GM23338 (cell line): ENCODE data around the gene SRP68. TPM values are rescaled to one million over a fixed set of nuclear protein-coding genes. Genes with fewer than 3 reads are reported as not detected.

Experiments used
- ATAC-seq: fragments of 200-7000 bp; cut with Tn5 transposase; 3 replicates; pipeline ENCODE4 v1.9.1; 2020
- DNase-seq: peaks from one replicate; pipeline ENCODE4 v3.0.0-alpha.2; 2015; ENCODE audit warnings: low spot score
- H2AFZ ChIP-seq: fragments of 200-600 bp; sonication (generic); 2 replicates; pipeline ENCODE4 v1.8.0; 2016; ENCODE audit warnings: antibody characterized with exemption, mild to moderate bottlenecking, moderate library complexity
- H3F3A ChIP-seq: fragments of 200-600 bp; sonication (generic); replicated peaks from 2 replicates; pipeline ENCODE4 v1.8.0; 2017; ENCODE audit warnings: antibody characterized with exemption, mixed run types, low read depth
- H3K27ac ChIP-seq: fragments of 200-600 bp; sonication (generic); 2 replicates; pipeline ENCODE4 v1.6.1; 2016; ENCODE audit warnings: low read depth
- H3K27me3 ChIP-seq: fragments of 200-600 bp; sonication (generic); 2 replicates; pipeline ENCODE4 v1.8.0; 2016; ENCODE audit warnings: mild to moderate bottlenecking, mixed run types, moderate library complexity; ENCODE audit not compliant: insufficient read depth
- H3K36me3 ChIP-seq: fragments of 200-600 bp; sonication (generic); 2 replicates; pipeline ENCODE4 v1.8.0; 2016; ENCODE audit warnings: mild to moderate bottlenecking; ENCODE audit not compliant: insufficient read depth
- H3K4me1 ChIP-seq: fragments of 200-600 bp; sonication (generic); 2 replicates; pipeline ENCODE4 v1.8.0; 2016; ENCODE audit warnings: mild to moderate bottlenecking, moderate library complexity; ENCODE audit not compliant: insufficient read depth
- H3K4me2 ChIP-seq: fragments of 200-600 bp; sonication (generic); 2 replicates; pipeline ENCODE4 v1.7.1; 2017; ENCODE audit warnings: mixed run types
- H3K4me3 ChIP-seq: fragments of 200-600 bp; sonication (generic); 2 replicates; pipeline ENCODE4 v1.6.1; 2016; ENCODE audit warnings: mixed run types
- H3K79me2 ChIP-seq: fragments of 200-600 bp; sonication (generic); replicated peaks from 2 replicates; pipeline ENCODE4 v1.8.0; 2017; ENCODE audit warnings: mild to moderate bottlenecking; ENCODE audit not compliant: insufficient read depth
- H3K9me2 ChIP-seq: fragments of 200-600 bp; sonication (generic); 2 replicates; pipeline ENCODE4 v1.8.0; 2017; ENCODE audit not compliant: insufficient read depth
- H4K20me1 ChIP-seq: fragments of 200-600 bp; sonication (generic); replicated peaks from 2 replicates; pipeline ENCODE4 v1.8.0; 2017; ENCODE audit warnings: mild to moderate bottlenecking; ENCODE audit not compliant: insufficient read depth
- H3K27ac Mint-ChIP-seq: 2 replicates; pipeline ENCODE4 v1.8.0; 2020; ENCODE audit warnings: inconsistent platforms, mild to moderate bottlenecking, moderate library complexity, mixed read lengths
- H3K27me3 Mint-ChIP-seq: 3 replicates; pipeline ENCODE4 v1.8.0; 2022; ENCODE audit warnings: low read depth, mild to moderate bottlenecking, moderate library complexity, mixed read lengths, inconsistent platforms; ENCODE audit not compliant: insufficient read depth, poor library complexity
- H3K36me3 Mint-ChIP-seq: 3 replicates; pipeline ENCODE4 v1.8.0; 2021; ENCODE audit warnings: low read depth, mild to moderate bottlenecking, inconsistent platforms, moderate library complexity, mixed read lengths
- H3K4me1 Mint-ChIP-seq: 3 replicates; pipeline ENCODE4 v1.8.0; 2020; ENCODE audit warnings: mild to moderate bottlenecking, inconsistent platforms, mixed read lengths
- H3K4me3 Mint-ChIP-seq: 3 replicates; pipeline ENCODE4 v1.8.0; 2021; ENCODE audit warnings: moderate library complexity, mild to moderate bottlenecking, inconsistent platforms, mixed read lengths
- H3K9me3 Mint-ChIP-seq: 3 replicates; pipeline ENCODE4 v1.8.0; 2020; ENCODE audit warnings: moderate library complexity, mild to moderate bottlenecking, inconsistent platforms, mixed read lengths
- CREB1 ChIP-seq: fragments of 250-450 bp; sonication (Bioruptor Pico); IDR thresholded peaks from 2 replicates; pipeline ENCODE4 v1.5.0; 2020; ENCODE audit warnings: low read depth, mild to moderate bottlenecking, moderate library complexity
- ETS1 ChIP-seq: IDR thresholded peaks from 2 replicates; pipeline ENCODE4 v1.6.1; 2016; ENCODE audit warnings: antibody characterized with exemption
- EZH2 ChIP-seq: fragments of 200-600 bp; sonication (generic); IDR thresholded peaks from one replicate; pipeline ENCODE4 v1.8.0; 2017; ENCODE audit warnings: antibody characterized with exemption, mild to moderate bottlenecking, low read depth; ENCODE audit not compliant: unreplicated experiment
- EZH2phosphoT487 ChIP-seq: fragments of 200-600 bp; sonication (generic); IDR thresholded peaks from one replicate; pipeline ENCODE4 v1.8.1; 2018; ENCODE audit warnings: antibody characterized with exemption; ENCODE audit not compliant: unreplicated experiment
- JUNB ChIP-seq: IDR thresholded peaks from one replicate; pipeline ENCODE4 v1.6.1; 2016; ENCODE audit warnings: antibody characterized with exemption; ENCODE audit not compliant: unreplicated experiment
- POLR2AphosphoS5 ChIP-seq: IDR thresholded peaks from 2 replicates; pipeline ENCODE4 v1.6.1; 2016; ENCODE audit warnings: antibody characterized with exemption, low read depth
- STAT1 ChIP-seq: IDR thresholded peaks from one replicate; pipeline ENCODE4 v1.6.1; 2016; ENCODE audit warnings: antibody characterized with exemption; ENCODE audit not compliant: unreplicated experiment
- ZNF331 ChIP-seq: fragments of 250-450 bp; sonication (Bioruptor Pico); IDR thresholded peaks from 2 replicates; pipeline ENCODE4 v1.5.0; 2020; ENCODE audit warnings: low read depth, mild to moderate bottlenecking, moderate library complexity
- ZNF462 ChIP-seq: fragments of 250-450 bp; sonication (Bioruptor Pico); IDR thresholded peaks from 2 replicates; pipeline ENCODE4 v1.5.0; 2020; ENCODE audit warnings: mild to moderate bottlenecking, moderate library complexity
- polyA plus RNA-seq: library from polyadenylated mRNA; unstranded; fragments of >200 nt; fragmentation: Nextera tagmentation; extraction: Ambion mirVana; gene quantifications from 2 replicates; pipeline ENCODE4 v1.2.1, GENCODE V29; 2016
- total RNA-seq: library from RNA; depleted of rRNA; stranded (reverse); fragments of >200 nt; shearing (Covaris generic); gene quantifications from 2 replicates; pipeline ENCODE4 v1.2.3, GENCODE V29; 2014
- TF ChIP-seq, protein P1 (sequence below): IDR thresholded peaks from one replicate; pipeline ENCODE4 v1.6.1; 2018; ENCODE audit warnings: antibody characterized with exemption; ENCODE audit not compliant: unreplicated experiment

The SRP68 gene
- total and polyA plus RNA-seq, 2 experiments from 2014 or later: 30.7 to 62.8 TPM

GRCh38 chr17:76007850-76008165 lies 64.5 kb downstream of the SRP68 start:
- Histone ChIP-seq H3K4me2 (no peak overlapping the region), H3K4me3 (no peak overlapping the region), H3K27me3 (no peaks in the 10 kb centered on the region), H3K9me2 (no peaks in the 10 kb centered on the region), H3K27ac (no peak overlapping the region), H3F3A (0 out of 2 replicates have a peak, but pooled peaks cover 3% of the 10 kb centered on the region), H3K79me2 (no peaks in the 10 kb centered on the region), H4K20me1 (no peaks in the 10 kb centered on the region), H2AFZ (no peak overlapping the region), H3K36me3 (no peaks in the 10 kb centered on the region), H3K4me1 (no peaks in the 10 kb centered on the region)
- Mint-ChIP-seq H3K27me3 (peaks cover 10% of the 10 kb centered on the region), H3K36me3 (peaks cover 3% of the 10 kb centered on the region), H3K4me1 (peaks cover 2% of the 10 kb centered on the region), H3K27ac (no peak overlapping the region), H3K9me3 (no peaks in the 10 kb centered on the region; the same call in none of the 3 replicates), H3K4me3 (no peak overlapping the region)
- ATAC-seq (no peak), DNase-seq (no peak)
- TF ChIP-seq POLR2AphosphoS5: no peak
- no peak for TF ChIP-seq ETS1
- TF ChIP-seq, protein P1, sequence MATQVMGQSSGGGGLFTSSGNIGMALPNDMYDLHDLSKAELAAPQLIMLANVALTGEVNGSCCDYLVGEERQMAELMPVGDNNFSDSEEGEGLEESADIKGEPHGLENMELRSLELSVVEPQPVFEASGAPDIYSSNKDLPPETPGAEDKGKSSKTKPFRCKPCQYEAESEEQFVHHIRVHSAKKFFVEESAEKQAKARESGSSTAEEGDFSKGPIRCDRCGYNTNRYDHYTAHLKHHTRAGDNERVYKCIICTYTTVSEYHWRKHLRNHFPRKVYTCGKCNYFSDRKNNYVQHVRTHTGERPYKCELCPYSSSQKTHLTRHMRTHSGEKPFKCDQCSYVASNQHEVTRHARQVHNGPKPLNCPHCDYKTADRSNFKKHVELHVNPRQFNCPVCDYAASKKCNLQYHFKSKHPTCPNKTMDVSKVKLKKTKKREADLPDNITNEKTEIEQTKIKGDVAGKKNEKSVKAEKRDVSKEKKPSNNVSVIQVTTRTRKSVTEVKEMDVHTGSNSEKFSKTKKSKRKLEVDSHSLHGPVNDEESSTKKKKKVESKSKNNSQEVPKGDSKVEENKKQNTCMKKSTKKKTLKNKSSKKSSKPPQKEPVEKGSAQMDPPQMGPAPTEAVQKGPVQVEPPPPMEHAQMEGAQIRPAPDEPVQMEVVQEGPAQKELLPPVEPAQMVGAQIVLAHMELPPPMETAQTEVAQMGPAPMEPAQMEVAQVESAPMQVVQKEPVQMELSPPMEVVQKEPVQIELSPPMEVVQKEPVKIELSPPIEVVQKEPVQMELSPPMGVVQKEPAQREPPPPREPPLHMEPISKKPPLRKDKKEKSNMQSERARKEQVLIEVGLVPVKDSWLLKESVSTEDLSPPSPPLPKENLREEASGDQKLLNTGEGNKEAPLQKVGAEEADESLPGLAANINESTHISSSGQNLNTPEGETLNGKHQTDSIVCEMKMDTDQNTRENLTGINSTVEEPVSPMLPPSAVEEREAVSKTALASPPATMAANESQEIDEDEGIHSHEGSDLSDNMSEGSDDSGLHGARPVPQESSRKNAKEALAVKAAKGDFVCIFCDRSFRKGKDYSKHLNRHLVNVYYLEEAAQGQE: no peak
- TF ChIP-seq EZH2: no peak
- TF ChIP-seq ZNF462 (CRISPR knock-in tag): no peak
- TF ChIP-seq STAT1: no peak
- no peak for TF ChIP-seq CREB1 (CRISPR knock-in tag)
- no peak for TF ChIP-seq EZH2phosphoT487
- TF ChIP-seq ZNF331 (CRISPR knock-in tag): no peak
- no peak for TF ChIP-seq JUNB
